AG10803 (cell line): Measurements from ENCODE around the gene SYT9.

ENCODE experiments used
- DNase-seq: peaks from one replicate; pipeline ENCODE4 v3.0.0; 2010; ENCODE audit warnings: low read depth
- H3K4me3 ChIP-seq: 2 replicates; pipeline ENCODE4 v1.5.1; 2011; ENCODE audit warnings: mild to moderate bottlenecking, low read length, control low read depth
- TF ChIP-seq, protein P1 (sequence below): conservative IDR thresholded peaks from 2 replicates; pipeline ENCODE4 v1.5.1; 2011; ENCODE audit warnings: mild to moderate bottlenecking, low read length, control low read depth, inconsistent platforms

SYT9 gene

DNA sequence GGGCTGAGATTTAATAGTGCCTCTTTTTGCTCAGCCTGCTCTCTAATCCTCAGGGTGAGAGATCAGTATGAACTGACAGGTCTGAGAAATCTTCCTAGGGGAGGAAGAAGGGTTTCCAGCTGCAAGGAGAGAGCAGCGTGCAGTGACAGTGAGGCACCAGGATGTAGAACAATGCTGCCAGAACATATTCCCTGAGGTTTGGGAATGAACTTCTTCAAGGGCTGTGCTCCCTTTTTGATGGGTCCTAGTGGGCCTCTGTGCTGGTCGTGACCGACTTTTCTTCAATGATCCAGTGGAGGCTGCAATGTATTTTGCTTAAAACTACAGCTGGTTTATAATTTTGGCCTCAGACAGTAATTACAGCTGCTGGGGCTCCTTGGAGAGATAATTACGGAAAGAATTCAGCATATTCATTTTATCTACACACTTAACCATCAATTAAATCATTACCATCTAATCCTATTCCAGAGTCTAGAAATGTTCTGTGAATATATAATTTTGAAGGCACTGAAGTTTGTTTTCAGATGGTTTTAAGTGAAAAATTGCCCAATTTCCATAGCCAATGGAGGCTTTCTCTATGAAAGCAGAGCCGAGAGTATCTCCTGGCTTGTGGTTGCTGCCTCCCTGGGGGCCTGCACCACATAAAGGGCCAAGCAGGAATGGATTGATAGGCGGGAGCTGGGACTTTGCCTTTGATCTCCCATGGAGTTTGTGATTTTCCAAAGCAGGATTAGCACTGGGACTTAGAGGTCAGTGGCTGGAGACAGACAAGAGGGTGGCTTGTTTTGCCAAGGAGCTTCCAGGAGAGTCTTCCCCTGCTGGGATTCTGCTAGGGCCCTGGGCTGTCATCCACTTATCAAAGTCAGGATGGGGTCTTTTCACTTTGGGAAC, 192.6 kb downstream of the SYT9 start:
- TF ChIP-seq, protein P1, sequence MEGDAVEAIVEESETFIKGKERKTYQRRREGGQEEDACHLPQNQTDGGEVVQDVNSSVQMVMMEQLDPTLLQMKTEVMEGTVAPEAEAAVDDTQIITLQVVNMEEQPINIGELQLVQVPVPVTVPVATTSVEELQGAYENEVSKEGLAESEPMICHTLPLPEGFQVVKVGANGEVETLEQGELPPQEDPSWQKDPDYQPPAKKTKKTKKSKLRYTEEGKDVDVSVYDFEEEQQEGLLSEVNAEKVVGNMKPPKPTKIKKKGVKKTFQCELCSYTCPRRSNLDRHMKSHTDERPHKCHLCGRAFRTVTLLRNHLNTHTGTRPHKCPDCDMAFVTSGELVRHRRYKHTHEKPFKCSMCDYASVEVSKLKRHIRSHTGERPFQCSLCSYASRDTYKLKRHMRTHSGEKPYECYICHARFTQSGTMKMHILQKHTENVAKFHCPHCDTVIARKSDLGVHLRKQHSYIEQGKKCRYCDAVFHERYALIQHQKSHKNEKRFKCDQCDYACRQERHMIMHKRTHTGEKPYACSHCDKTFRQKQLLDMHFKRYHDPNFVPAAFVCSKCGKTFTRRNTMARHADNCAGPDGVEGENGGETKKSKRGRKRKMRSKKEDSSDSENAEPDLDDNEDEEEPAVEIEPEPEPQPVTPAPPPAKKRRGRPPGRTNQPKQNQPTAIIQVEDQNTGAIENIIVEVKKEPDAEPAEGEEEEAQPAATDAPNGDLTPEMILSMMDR = no peak
- DNase-seq = no peak
- no peak overlapping the region for H3K4me3 ChIP-seq

DNA sequence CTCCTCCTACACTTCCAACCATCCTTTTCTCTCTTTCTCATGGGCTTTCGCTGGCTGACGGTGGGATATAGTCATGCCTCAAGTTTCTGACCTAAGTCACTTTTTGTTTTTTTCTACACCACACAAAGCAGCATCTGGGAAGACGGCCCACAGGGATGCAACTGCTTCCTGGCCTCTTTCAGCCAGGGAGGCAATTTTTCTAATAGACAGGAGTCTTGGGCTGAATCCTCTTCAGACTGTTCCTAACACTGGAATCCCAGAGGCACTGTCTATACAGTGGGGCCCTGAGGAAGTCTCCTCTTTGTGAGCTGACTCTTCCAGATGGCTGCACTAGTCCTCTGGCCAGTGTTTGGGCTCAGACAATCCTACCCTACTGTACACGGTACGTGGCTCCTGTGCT, 193.9 kb downstream of the SYT9 start:
- TF ChIP-seq, protein P1 = no peak
- no peak overlapping the region for H3K4me3 ChIP-seq
- DNase-seq = no peak

DNA sequence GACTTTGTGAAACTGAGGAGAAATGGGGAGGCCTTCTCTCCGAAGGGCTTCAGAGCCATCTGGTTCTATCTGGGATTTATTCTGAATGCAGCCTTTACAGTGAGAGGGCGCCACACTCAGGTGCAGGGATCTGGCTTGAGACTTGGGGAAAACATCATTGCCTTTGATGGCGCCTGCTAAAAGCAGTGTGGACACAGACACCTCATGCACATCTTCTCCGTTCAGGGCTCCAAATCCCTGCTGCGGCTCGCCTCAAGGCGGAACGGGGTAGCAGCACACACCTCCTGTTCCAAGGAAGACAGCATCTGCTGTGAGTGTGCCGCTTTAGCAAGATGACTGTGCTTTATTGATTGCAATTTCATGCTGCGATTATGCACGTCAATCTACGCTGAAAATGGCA, 196.5 kb downstream of the SYT9 start:
- no peak overlapping the region for H3K4me3 ChIP-seq
- DNase-seq = no peak
- TF ChIP-seq, protein P1 = no peak

DNA sequence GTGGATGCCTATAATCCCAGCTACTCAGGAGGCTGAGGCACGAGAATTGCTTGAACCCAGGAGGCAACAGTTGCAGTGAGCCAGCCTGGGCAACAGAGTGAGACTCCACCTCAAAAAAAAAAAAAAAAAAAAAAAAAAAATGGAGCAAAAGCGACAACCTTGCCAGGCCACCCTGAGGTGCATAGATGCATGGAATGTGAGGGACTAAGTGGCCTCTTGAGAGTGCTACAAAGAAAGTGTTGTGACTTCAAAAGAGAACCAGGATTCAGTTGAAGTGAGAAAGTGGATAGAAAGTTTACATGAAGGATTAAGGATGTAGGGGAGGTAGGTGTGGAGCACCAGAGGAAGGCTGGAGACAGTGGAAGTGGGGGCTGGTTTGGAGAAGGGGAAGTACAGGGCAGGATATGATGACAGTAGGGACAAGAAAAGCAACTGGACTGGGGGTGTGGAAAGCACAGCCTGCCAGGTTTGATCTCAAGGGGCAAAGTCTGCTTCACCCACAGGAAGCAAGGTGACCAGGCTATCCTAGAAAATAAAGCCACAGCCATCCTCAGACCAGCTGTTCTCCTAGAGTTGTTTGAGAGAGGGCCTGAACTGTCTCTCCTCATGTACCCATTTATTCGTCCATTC, 197.6 kb downstream of the SYT9 start:
- TF ChIP-seq, protein P1 = no peak
- H3K4me3 ChIP-seq = no peak overlapping the region
- no peak for DNase-seq

DNA sequence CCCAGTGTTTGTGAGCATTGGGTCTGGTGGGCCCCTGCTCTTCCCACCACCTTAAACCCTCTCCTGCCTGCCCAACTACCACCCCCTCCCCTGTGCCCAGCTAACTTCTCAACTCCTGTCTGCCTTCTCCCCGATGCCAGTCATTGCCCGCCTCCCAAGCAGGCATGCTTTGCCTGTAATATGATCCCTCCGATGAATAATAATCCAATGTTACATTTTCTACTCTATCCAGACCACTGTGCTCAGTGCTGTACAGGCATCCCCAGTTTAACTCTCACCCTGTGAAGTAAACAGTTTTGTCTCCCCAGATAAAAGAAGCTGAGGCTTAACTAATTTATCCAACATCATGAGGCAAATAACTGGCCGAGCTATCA, 198.1 kb downstream of the SYT9 start:
- TF ChIP-seq, protein P1 = no peak
- no peak overlapping the region for H3K4me3 ChIP-seq
- no peak for DNase-seq

DNA sequence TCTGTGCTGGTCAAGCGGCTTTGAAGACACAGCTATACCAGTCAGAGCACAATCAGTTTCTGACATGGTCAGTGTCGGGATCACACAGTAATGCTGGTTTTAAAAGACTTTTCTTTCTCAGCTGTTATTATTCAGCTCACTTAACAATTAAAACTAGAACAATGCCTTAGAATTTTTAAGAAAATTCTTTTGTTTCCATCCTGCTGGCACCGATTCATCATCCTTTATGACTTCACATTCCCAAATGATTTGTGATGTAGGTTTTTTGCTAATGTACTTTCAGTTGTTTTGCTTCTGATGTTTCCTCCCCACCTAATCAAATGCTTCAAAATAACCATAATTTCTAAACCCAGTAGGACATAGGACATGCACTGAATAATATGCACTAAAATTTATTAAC, 199.1 kb downstream of the SYT9 start:
- no peak overlapping the region for H3K4me3 ChIP-seq
- TF ChIP-seq, protein P1 = no peak
- DNase-seq = no peak

DNA sequence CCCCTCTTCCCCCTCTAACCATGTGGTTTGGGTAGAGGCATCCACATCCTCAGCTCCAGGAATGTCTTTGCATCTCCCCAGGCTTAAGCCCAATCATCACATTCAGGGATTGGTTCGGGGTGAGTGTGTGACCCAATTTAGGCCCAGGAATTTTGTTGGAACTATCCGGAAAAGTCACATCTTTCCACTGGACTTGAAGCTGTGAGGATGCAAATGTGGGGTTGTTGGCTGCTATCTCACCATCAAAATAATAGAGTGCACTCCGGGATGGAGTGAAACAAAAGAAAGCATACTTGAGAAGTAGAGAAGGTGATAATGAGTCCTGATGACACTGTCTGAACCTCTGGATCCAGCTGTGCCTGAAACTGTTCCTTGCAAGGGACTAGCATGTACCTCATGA, 199.8 kb downstream of the SYT9 start:
- no peak overlapping the region for H3K4me3 ChIP-seq
- TF ChIP-seq, protein P1 = no peak
- no peak for DNase-seq
